Endodermal cell (in vitro differentiated cells): ENCODE data around the gene SLC7A11. TPM values are rescaled to one million over a fixed set of nuclear protein-coding genes. Genes with fewer than 3 reads are reported as not detected.

Experiments
- DNase-seq: peaks from one replicate; pipeline ENCODE4 v3.0.0-alpha.2; 2017
- H3K27ac ChIP-seq: 2 replicates; pipeline ENCODE4 v1.5.1; 2013; ENCODE audit warnings: mild to moderate bottlenecking, low read depth, low read length, moderate library complexity
- H3K27me3 ChIP-seq: 2 replicates; pipeline ENCODE4 v1.6.1; 2013; ENCODE audit warnings: mild to moderate bottlenecking, low read length, moderate library complexity; ENCODE audit not compliant: insufficient read depth, control insufficient read depth, poor library complexity, severe bottlenecking
- H3K36me3 ChIP-seq: 2 replicates; pipeline ENCODE4 v1.7.0; 2013; ENCODE audit warnings: mild to moderate bottlenecking, low read length, moderate library complexity; ENCODE audit not compliant: control insufficient read depth, insufficient read depth
- H3K4me1 ChIP-seq: one replicate; pipeline ENCODE4 v1.7.0; 2013; ENCODE audit warnings: low read length; ENCODE audit not compliant: control insufficient read depth, insufficient read depth
- H3K4me3 ChIP-seq: 2 replicates; pipeline ENCODE4 v1.5.1; 2013; ENCODE audit warnings: mild to moderate bottlenecking, low read length, moderate library complexity
- H3K9ac ChIP-seq: 2 replicates; pipeline ENCODE4 v1.6.1; 2013; ENCODE audit warnings: mild to moderate bottlenecking, low read length, moderate library complexity; ENCODE audit not compliant: poor library complexity, severe bottlenecking; ENCODE audit errors: extremely low read depth
- H3K9me3 ChIP-seq: 2 replicates; pipeline ENCODE4 v1.6.1; 2013; ENCODE audit warnings: mild to moderate bottlenecking, low read length, moderate library complexity; ENCODE audit not compliant: control insufficient read depth
- H3K27ac Mint-ChIP-seq: 2 replicates; pipeline ENCODE4 v1.8.0; 2020; ENCODE audit warnings: mixed read lengths
- H3K27me3 Mint-ChIP-seq: 2 replicates; pipeline ENCODE4 v1.8.0; 2021; ENCODE audit warnings: mild to moderate bottlenecking, mixed read lengths; ENCODE audit not compliant: insufficient read depth
- H3K36me3 Mint-ChIP-seq: 2 replicates; pipeline ENCODE4 v1.8.0; 2020; ENCODE audit warnings: low read depth, mixed read lengths
- H3K4me1 Mint-ChIP-seq: 2 replicates; pipeline ENCODE4 v1.8.0; 2020; ENCODE audit warnings: mixed read lengths
- H3K4me3 Mint-ChIP-seq: 2 replicates; pipeline ENCODE4 v1.8.0; 2020; ENCODE audit warnings: mild to moderate bottlenecking, moderate library complexity, mixed read lengths
- H3K9me3 Mint-ChIP-seq: 2 replicates; pipeline ENCODE4 v1.8.0; 2020; ENCODE audit warnings: mild to moderate bottlenecking, mixed read lengths
- CTCF ChIP-seq: fragments of 200-600 bp; sonication (generic); conservative IDR thresholded peaks from 2 replicates; pipeline ENCODE4 v1.5.0; 2021; ENCODE audit warnings: antibody characterized with exemption, mild to moderate bottlenecking
- WGBS, 2 experiments: methylation state at CpG; one replicate each; pipeline versions ENCODE4 v1.1.5 to v1.1.7; 2013; ENCODE audit warnings: missing lambda C conversion rate in 2 of 2, mixed read lengths in 1 of 2; ENCODE audit not compliant: insufficient coverage in 1 of 2, insufficient read length in 1 of 2; 5-methylcytosine and 5-hydroxymethylcytosine counted together
- total RNA-seq, 2 donors: library from RNA; stranded (reverse); fragmentation: NEBNext Ultra II Directional in 1 of 2; extraction: Animal tissue kit (Norgen Biotek cat#: 25700) in 1 of 2; gene quantifications; 2 replicates in 1 of 2; 3 replicates in 1 of 2; pipeline ENCODE4 v1.2.1, GENCODE V29; 2021

The SLC7A11 gene
- total RNA-seq, 2 donors from 2014 or later: 4.6 to 5.4 TPM

- Mint-ChIP-seq H3K27me3 (no peaks in the 10 kb centered on the region), H3K9me3 (no peaks in the 10 kb centered on the region), H3K36me3 (no peaks in the 10 kb centered on the region), H3K4me1 (no peaks in the 10 kb centered on the region), H3K27ac (no peak overlapping the region), H3K4me3 (no peak overlapping the region)
- Histone ChIP-seq H3K27ac (no peak overlapping the region), H3K9me3 (no peaks in the 10 kb centered on the region), H3K27me3 (no peaks in the 10 kb centered on the region), H3K4me1 (no peaks in the 10 kb centered on the region), H3K9ac (no peak overlapping the region), H3K36me3 (no peaks in the 10 kb centered on the region), H3K4me3 (no peak overlapping the region)
- no peak for DNase-seq
- TF ChIP-seq CTCF: no peak
Observed at GRCh38 chr4:138140879-138141278, 101.3 kb downstream of the SLC7A11 start.

DNA sequence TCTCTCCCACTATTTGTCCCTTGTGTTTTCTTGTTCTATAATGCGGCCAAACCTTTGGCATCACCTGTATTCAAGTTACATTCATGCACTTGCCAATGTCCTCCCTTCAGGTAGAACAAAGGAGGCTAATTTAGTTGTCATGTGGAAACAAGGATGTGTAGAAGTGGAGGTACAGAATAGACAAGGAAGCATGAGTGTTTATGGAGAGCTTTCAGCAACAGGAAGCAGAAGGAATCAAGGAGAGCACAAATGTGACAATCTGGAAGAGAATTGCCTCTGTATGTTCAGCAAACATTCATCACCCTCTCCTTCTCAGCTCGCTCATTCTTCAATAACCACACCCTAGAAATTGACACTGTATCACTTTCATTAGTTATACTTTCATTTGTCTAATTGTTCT lies 103.4 kb downstream of the SLC7A11 start:
- Histone ChIP-seq H3K4me3 (no peak overlapping the region), H3K4me1 (no peaks in the 10 kb centered on the region), H3K27me3 (no peaks in the 10 kb centered on the region), H3K27ac (no peak overlapping the region), H3K9ac (no peak overlapping the region), H3K9me3 (no peaks in the 10 kb centered on the region), H3K36me3 (no peaks in the 10 kb centered on the region)
- Mint-ChIP-seq H3K4me3 (no peak overlapping the region), H3K36me3 (no peaks in the 10 kb centered on the region), H3K27ac (no peak overlapping the region), H3K9me3 (no peaks in the 10 kb centered on the region), H3K4me1 (no peaks in the 10 kb centered on the region), H3K27me3 (no peaks in the 10 kb centered on the region)
- WGBS, 2 experiments: 100% methylated on average over 1 to 2 of the region's 2 CpGs
- no peak for TF ChIP-seq CTCF
- no peak for DNase-seq

DNA sequence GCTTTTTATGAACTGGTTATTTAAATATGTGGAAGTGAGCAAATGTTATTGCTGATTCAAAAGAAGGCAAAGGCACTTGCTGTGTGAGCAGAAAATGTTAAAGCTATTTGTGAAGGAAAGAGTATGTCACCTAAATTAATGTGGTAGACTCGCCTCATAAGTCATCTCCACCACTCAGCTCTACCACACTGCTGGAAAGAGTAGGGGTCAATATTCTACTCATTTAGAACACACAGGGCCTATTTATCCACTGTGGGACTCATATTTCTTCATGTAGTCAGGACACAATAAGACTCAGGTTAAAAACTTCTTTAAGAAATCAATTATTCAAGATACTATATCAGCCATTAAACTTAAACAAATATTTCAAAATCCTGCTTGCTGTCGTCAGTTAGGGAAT lies 106.5 kb downstream of the SLC7A11 start:
- WGBS, 2 experiments: 90 to 100% methylated on average over 1 to 2 of the region's 2 CpGs
- no peak for DNase-seq
- Mint-ChIP-seq H3K4me3 (no peak overlapping the region), H3K27me3 (no peaks in the 10 kb centered on the region), H3K9me3 (peaks cover 12% of the 10 kb centered on the region), H3K27ac (no peak overlapping the region), H3K4me1 (no peaks in the 10 kb centered on the region), H3K36me3 (no peaks in the 10 kb centered on the region)
- no peak for TF ChIP-seq CTCF
- H3K4me1 ChIP-seq: no peaks in the 10 kb centered on the region
- no peaks in the 10 kb centered on the region for H3K9me3 ChIP-seq
- H3K4me3 ChIP-seq: no peak overlapping the region
- H3K36me3 ChIP-seq: no peaks in the 10 kb centered on the region
- no peaks in the 10 kb centered on the region for H3K27me3 ChIP-seq
- H3K27ac ChIP-seq: no peak overlapping the region
- H3K9ac ChIP-seq: no peak overlapping the region
